GM04503 (cell line): ENCODE data around the gene HOXB4.

ENCODE experiments used
- DNase-seq: peaks from one replicate; pipeline ENCODE4 v3.0.0-alpha.2; 2012; ENCODE audit warnings: low read depth

Gene HOXB4

DNA sequence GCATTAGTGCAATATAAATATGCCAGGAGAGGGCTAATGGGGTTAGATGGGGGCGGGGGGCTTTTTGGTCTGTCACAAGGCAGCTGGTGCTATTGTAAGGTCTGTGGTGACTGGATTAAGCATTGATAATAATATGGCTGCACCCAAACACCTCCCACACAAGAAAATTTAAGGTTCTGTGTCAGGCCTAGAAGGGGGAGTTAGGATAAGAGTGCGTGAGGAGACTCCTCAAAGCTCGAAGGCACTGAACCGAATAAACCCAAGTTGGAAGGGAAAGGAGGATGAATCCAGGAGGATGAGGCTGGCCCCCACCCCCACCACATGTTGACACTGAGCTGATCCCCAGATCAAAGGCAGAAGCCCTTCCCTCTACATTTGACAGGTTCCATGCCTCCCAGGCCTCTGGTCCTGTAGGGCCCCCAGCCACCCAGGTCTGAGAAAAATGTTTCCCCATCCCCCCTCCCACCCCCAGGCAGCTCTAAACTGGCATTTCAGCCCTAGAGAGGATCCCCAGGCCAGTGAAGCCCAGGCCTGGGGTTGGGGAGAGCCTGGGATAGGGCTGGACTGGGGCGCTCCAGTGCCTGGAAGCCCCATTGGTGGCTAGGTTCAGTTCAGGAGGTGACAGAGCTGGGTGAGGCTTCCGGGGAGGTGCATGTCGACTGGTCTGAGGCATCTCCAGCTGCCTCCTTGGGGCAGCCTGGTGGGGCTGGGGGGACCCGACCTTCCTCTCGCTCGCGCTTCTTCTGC is 49.0 kb downstream of the HOXB4 start:
- no peak for DNase-seq

DNA sequence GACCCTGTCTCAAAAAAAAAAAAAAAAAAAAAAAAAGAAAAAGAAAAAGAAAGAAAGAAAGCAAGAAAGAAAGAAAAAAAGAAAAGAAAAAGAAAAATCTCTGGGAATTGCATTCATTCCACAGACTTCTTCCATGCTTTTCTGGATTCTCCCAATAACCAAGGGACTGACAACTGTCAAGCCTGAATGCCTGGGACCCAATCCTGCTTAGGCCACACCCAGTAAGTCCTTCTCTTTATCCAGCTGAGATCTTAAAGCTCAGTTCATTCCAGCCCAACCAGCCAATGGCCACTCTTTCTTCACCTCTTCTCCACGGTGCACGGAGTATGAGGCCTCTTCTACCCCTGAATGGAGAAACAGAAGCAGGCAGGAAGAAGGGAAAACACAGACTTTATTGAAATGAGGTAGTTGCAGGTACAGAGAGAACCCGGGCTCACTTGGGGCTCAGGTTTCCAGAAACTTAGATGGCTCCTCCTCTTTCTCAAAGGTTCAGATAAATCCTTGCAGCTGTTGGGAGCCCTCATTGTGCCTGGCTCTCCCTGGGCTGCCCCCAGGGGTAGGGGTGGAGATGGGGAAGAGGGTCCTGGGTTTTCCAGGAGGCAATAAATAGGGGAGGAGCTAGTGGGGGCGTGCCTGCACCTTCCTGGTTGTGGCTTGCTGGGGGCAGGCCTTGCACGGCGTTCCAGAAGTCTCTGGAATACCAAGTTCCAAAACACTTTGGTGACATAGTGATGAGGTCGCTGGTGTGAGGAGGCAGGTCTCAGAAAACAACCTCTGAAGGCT is 49.8 kb downstream of the HOXB4 start:
- DNase-seq = no peak

DNA sequence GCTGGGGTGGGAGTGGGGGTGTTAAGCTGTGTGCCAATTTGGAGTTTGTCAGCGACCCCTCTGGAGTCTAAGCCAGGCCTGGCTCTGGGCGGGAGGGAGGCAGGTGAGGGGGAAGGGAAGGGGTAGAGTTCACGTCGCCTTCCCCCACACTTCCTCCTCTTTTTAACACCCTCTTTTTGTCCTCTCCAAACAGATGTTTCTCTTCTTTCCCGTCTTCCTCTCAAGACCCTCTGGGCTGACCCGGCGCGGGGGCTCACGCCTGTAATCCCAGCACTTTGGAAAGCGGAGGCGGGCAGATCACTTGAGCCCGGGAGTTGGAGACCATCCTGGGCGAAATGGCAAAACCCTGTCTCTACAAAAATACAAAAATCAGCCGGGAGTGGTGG is 50.6 kb downstream of the HOXB4 start:
- no peak for DNase-seq

DNA sequence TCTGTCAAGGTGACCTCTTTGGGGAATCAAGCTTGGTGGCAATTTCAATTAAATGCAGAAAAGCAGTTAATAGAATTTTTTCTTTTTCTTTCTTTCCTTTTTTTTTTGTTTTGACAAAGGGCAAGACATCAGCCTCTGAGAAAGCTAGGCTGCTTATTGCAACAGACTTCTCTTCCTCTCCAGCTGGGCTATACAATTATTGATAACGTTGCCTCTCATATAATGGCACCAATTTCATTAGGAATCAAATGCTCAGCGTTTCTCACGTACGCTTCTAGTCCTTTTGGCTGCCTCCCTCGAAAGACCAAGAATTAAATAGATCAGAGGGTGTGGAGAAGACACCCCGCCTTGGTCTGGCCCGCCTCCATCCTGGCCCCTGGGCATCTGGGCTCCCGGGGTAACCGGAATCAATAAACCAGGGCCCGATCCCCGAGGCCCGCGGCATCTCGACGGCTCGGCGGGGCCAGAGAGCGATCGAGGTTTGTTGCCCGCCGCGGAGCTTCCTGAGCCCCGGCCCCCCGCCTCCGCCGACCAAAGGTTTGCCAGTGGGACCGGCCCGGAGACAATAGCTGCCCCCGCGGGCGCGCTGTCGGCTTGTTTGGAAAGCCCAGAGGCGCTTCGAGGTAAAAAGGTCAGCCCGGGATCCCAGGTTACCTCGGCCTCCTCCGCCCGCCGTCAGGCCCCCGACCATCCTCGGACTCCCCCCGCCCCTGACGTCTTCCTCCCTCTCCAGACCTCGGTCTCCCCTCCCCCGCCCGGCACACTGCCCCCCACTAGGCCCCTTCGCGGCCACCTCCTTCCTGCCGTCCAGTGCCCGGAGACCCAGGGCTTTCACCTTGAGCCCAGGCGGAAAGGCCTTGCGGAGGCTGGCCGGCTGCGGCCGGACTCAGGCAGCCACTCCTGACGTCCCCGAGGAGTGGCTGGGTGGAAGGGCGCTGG is 51.3 kb downstream of the HOXB4 start:
- DNase-seq = no peak
